Skin of body (tissue), 2 donors: ENCODE measurements around the gene PABPC1L. TPM values are rescaled to one million over a fixed set of nuclear protein-coding genes. Genes with fewer than 3 reads are reported as not detected.
"Not testable (repeated sequence)": the region's sequence is repeated elsewhere in the genome, so short reads cannot be mapped to it uniquely, and the experiment has no call there.

Experiments
- DNase-seq: peaks from one replicate; lab custom pipeline; 2025; lab: John Stamatoyannopoulos, UW
- total RNA-seq: library from RNA; depleted of rRNA; stranded (reverse); fragments of >200 nt; gene quantifications from one replicate; pipeline ENCODE4 v1.2.3, GENCODE V29; 2014

PABPC1L gene
- total RNA-seq: 18.3 TPM

DNA sequence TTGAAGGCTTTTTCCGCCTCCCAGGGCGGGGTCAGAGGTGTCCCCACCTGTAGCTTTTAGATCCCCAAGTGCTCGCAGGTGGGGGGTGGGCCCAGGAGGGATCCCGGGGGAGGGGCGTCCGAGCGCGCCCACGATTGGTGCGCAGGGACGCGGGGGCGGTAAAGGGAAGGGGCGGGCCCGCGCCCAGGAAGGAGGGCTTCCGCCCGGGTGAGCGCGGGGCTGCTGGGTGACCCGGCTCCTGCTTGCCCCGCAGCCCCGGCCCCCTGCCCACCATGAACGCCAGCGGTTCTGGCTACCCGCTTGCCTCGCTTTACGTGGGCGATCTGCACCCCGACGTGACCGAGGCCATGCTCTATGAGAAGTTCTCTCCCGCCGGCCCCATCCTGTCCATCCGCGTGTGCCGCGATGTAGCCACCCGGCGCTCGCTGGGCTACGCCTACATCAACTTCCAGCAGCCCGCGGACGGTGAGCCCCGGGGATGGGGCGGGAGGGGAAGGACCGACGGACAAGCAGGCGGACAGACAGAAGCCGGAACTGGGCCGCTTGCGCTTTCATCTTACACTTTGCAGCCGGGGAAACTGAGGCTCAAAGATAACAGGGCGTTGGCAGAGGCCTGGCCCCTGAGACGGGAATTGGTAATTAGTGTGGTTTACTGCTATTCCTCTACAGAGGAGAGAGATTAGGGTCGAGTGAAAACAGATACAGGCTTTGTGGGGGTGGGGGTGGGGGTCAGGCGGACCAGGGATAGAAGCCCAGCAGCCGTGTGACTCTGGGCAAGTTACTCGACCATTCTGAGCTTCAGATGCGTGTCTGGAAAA, at the start of gene PABPC1L:
TSS of gene PABPC1L (plus strand) at position 189 of the 818 bp plus-strand sequence. CDS start at position 273, 84 bp downstream.
- no peak for DNase-seq

DNA sequence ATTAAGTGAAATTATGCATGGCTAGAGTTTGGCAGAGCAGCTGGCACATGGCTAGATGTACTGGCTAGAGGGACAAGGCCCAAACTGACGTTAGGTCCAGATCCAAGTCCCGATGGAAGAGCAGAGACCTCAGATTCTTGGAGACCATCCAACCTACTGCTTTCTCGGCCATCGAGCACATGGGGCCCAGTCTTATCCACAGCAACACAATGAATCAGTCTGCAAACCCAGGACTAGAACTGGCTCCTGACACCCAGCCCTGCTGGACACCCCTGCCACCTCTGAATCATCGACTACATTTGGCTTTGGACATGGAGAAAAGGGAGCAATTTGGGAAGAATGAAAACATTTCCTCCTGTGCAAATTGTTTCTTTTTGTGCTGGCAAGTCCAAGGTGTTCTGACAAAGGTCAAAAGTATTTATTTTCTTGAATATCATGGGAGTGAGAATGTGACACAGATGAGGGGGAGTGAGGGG, 48.3 kb upstream of the PABPC1L start:
- no peak for DNase-seq

- no peak for DNase-seq
Observed at GRCh38 chr20:44862286-44862685, 47.6 kb upstream of the PABPC1L start.

DNA sequence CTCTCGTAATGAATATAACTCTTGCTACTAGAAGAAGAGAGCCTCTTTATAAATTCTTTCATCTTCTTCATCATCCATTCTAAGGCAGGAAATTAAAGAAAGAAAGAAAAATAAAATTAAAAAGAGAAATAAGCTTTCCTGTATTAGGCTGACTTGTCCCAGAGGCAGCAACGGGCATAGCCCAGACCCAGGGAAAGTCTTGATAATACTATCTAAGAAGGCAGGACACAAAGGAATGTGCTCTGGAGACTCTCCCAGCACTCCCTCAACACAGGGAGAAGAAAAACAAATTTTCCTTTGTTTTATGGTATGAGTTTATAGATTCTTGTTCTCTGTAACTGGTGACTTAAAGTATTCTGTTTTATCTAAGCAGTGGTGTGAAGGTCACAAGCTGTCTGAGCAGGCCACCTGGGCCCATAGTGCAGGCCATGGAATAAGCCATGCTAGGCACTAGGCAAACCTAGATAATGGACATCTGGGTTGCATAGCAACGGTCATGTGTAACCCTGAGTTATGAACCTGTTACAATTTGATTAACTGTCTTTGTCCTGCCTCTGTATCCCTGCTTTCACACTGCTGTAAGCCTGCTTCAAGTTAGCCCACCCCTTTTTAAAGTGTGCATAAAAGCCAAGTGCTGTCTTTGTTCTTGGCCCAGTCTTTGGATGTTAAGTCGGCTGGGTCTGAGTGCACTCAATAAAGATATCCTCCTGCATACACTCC, 46.3 kb upstream of the PABPC1L start:
- not testable (repeated sequence) for DNase-seq

- DNase-seq: not testable (repeated sequence)
Observed at GRCh38 chr20:44864493-44864892, 45.4 kb upstream of the PABPC1L start.

GRCh38 chr20:44866703-44867335, 43.0 kb upstream of the PABPC1L start:
- no peak for DNase-seq

GRCh38 chr20:44869471-44869870, 40.4 kb upstream of the PABPC1L start:
- DNase-seq: no peak

DNA sequence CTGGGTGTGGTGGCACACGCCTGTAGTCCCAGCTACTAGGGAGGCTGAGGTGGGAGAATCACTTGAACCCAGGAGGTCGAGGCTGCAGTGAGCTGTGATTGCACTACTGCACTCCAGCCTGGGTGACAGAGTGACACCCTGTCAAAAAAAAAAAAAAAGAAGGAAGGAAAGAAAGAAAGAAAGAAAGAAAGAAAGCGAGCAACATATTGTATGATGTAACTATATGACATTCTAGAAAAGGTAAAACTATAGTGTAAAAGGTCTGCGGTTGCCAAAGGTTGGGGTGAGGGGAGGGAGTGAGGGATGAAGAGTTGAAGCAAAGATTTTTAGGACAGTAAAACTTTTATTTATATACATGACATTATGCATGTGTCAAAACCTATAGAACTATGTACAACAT, 27.5 kb upstream of the PABPC1L start:
- not testable (repeated sequence) for DNase-seq

GRCh38 chr20:44883214-44883902, 26.5 kb upstream of the PABPC1L start:
- no peak for DNase-seq

DNA sequence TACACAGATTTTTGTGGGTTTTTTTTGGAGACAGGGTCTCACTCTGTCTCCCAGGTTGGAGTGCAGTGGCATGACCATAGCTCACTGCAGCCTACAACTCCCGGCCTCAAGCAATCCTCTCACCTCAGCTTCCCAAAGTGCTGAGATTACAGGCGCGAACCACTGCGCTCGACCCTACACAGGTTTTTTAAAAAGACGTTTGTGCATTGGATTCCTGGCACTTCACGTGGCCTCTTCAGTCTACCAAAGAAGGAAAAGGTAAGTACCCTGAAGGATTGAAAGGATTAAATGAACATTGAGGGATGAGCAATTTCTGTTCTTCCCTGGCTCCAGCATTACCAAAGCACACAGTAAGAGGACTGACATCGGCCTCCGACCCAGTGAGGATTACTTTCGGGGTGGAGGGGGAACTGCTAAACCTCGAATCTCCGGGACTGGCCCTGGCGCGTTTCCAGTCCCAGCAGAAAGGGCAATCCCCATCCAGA, 24.9 kb upstream of the PABPC1L start:
- DNase-seq: no peak

GRCh38 chr20:44885392-44886265, 24.2 kb upstream of the PABPC1L start, which contains the start of gene YWHAB:
YWHAB (plus strand) TSS chr20:44885705; CDS start chr20:44901534, 15,829 bp downstream.
- DNase-seq: peak; percentile 97

DNA sequence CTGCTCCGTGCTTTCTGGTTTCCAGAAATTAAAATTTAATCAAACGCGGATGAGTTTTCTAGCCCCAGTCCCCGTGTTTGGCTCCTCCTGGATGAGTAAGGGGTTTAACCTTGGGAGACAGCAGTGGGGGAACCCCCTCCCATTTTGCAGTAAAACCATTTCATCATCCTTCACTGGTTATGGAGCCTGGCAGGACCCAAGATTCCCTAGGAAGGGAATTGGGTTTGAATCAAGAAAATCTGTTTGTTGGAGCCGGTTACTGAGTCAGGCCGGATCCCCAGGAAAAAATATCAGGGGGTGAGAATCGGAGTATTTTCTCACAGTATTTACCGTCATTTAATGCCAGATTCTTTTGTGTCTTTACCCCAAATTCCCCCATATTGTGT, 23.6 kb upstream of the PABPC1L start:
- no peak for DNase-seq

GRCh38 chr20:44886828-44887227, 23.0 kb upstream of the PABPC1L start:
- no peak for DNase-seq

DNA sequence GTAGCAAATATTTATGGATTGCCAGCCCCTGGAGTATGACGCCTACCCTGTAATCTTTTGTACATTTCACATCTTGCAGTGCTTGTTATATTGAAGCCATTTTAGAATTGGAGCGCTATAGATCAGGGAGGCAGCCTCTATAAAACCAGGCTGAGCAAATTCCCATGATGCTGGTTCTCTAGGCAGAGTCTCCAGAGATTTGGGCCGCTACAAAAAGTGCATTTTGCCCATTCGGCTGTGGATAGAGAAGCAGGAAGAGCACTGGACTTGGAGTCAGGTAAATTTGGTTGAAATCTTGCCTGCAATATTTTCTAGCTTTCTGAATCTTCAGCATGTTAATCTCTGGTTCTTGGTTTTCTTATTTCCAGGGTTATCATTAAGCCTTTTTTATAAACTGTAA, 22.4 kb upstream of the PABPC1L start:
- DNase-seq: no peak

GRCh38 chr20:44888226-44889103, 21.4 kb upstream of the PABPC1L start:
- DNase-seq: no peak

GRCh38 chr20:44891826-44892225, 18.0 kb upstream of the PABPC1L start:
- DNase-seq: no peak

DNA sequence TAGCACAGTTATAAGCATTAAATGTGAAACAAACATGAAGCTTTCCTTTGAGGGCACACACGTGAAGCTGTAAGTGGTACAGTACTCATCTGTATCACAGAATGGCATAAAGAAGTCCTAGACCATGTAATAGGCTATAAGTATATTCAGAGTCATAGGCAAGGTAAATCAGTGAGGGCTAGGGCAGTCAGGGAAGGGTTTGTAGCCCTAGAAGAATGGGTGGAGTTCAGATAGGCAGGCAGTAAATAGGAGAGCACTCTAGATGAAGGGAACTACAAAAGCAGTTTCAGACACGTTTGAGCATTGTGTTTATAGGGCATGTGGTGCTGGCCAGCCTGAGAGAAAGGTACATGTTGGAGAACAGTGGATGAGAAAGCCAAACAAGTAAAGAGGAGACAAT, 14.9 kb upstream of the PABPC1L start:
- no peak for DNase-seq

GRCh38 chr20:44896583-44896982, 13.3 kb upstream of the PABPC1L start:
- DNase-seq: no peak

GRCh38 chr20:44897133-44897532, 12.7 kb upstream of the PABPC1L start:
- DNase-seq: no peak
